Prostate gland (tissue), 2 donors: Measurements from ENCODE around the gene PDE7B.

Source experiments
- POLR2A ChIP-seq: fragments of 450-650 bp; IDR thresholded peaks from one replicate; pipeline ENCODE4 v1.6.1; 2016; ENCODE audit warnings: antibody characterized with exemption, mild to moderate bottlenecking
- TF ChIP-seq, protein P1 (sequence below), 4 experiments: fragments of 200-600 bp in 2 of 4; fragments of 450-650 bp in 2 of 4; sonication (generic) in 2 of 4; IDR thresholded peaks; 1 replicate in 3 of 4; 2 replicates in 1 of 4; pipeline ENCODE4 v1.5.1; 2016 to 2019; ENCODE audit warnings: antibody characterized with exemption in 4 of 4, mild to moderate bottlenecking in 2 of 4, moderate library complexity in 2 of 4

DNA sequence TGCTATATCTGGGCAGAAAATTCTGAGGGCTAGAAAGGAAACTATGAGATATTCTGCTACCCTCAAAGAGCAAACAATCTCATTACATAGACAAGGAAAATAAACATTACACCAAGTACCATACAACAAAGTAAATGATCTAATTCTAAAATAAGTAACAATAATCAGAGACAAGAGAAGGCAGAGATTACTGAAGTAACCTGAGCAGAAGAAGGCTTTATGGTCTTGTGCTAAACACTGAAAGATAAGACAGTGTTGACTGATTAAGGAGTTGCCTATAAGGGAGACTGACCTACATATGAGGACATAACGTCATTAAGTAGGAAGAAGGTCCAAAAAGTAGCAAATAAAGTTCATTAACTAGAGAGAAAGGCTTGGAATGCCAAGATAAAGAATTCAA lies 264.4 kb downstream of the PDE7B start:
- TF ChIP-seq, protein P1, sequence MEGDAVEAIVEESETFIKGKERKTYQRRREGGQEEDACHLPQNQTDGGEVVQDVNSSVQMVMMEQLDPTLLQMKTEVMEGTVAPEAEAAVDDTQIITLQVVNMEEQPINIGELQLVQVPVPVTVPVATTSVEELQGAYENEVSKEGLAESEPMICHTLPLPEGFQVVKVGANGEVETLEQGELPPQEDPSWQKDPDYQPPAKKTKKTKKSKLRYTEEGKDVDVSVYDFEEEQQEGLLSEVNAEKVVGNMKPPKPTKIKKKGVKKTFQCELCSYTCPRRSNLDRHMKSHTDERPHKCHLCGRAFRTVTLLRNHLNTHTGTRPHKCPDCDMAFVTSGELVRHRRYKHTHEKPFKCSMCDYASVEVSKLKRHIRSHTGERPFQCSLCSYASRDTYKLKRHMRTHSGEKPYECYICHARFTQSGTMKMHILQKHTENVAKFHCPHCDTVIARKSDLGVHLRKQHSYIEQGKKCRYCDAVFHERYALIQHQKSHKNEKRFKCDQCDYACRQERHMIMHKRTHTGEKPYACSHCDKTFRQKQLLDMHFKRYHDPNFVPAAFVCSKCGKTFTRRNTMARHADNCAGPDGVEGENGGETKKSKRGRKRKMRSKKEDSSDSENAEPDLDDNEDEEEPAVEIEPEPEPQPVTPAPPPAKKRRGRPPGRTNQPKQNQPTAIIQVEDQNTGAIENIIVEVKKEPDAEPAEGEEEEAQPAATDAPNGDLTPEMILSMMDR (IDR thresholded peaks at IDR 0.05), result no peak
- TF ChIP-seq POLR2A, result no peak
